NCI-H1436 treated with DMSO at 0.1 percent for 48 hours (cell line): ENCODE data around the gene MAGI1.

ENCODE experiments used
- DNase-seq: peaks from one replicate; lab custom pipeline; 2025; lab: John Stamatoyannopoulos, UW

MAGI1 gene

DNA sequence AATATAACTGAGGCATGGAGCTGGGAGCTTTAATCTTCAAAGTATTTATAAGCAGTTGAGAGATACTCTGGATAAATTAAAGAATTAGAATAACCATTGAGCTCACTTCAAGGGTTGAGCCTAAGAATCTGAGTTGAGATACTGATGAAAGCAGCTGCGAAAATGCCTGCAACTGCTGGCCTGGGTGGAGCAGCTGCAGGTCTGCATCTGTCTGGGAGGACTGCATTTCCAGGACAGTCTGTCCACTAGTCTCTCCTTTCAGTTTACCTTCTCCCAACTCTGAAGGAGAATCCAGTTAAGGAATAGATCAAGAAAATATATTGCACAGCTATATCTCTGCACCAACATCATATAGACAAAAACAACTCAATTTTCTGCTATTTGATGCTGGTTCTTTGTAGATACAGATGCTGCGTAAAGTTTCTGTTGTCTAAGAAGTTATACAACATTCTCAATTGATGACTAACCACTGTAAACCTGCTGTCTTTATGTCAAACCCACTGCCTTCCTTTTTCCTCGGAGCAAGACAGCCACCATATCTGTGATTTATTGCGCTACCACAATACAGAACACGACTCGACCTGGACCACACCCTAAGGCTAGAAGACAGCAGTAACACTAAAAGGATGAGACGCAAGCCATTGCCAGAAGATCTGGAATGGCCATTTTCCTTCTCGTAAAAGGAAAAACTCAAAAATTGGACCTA lies 245.1 kb downstream of the MAGI1 start:
- no peak for DNase-seq

DNA sequence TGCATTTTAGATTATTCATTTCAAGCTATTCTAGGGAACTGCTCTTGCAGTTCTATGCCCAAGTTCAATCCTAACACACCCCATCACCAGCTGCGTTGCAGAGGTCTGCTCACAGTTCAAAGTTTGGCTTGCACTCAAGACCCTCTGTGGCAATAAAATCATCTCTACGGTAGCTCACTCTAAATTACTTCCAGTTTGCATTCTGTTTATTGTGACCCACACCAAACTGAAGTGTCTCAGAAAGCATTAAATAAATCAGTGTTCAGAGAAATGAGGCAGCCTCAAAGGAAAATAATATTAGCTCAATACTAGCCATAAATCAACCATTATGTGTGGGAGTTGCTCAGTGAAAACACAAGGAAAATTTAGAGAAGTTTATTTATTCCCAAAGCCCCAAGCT lies 250.3 kb downstream of the MAGI1 start:
- DNase-seq, result no peak

DNA sequence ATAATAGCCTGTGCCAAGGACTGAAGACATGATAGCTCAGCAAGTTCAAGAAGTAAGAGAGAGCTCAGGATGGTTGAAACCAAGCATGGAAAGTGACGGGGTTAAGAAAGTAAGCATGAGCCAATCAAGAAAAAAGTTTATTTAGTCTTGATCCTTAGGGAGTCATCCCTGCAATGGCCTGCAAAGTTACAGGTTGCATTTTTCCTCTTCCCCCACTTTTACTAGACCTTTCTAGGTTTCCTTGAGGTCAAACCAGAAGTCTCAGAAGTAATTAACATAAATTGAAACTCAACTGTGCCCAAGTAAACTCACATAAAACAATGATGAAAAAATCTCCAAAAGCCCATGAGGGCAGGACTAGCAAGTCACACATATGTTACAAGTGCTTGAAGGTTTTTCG lies 250.9 kb downstream of the MAGI1 start:
- no peak for DNase-seq

DNA sequence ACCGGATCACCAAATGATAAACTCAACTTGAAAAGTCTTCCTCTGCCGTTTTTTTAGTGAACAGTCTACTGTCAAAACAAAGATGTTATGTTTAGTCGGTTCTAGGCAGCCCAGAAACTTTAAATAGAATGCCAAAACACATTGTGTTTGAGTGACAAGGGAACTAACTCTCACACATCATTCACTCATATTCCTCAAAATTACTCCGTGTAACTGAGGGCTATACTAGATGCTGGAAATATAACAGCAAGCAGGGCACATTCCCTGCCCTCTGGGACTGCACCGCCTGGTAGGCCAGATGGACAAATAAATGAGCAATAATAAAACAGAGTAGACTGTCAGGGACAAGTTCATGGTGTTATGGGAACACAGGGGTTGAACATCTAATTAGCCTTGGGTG lies 251.4 kb downstream of the MAGI1 start:
- DNase-seq, result no peak

DNA sequence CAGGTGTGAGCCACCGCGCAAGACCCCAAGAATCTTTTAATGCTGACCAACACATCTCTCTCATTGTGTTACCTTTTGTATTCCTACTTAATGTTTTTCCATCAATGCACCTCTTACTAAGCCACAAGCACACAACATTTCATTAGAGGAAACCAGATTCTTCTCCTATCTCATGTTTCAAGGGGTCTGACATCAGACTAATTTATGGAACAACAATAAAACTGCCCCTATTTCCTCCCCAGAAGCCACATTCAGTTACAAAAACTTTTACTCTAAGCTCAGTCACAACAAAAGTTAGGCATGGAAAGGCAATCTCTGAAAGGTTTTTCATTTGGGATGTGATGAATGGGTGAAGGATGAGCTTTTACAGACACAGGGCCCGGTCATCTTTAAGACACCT lies 251.8 kb downstream of the MAGI1 start:
- DNase-seq, result no peak

DNA sequence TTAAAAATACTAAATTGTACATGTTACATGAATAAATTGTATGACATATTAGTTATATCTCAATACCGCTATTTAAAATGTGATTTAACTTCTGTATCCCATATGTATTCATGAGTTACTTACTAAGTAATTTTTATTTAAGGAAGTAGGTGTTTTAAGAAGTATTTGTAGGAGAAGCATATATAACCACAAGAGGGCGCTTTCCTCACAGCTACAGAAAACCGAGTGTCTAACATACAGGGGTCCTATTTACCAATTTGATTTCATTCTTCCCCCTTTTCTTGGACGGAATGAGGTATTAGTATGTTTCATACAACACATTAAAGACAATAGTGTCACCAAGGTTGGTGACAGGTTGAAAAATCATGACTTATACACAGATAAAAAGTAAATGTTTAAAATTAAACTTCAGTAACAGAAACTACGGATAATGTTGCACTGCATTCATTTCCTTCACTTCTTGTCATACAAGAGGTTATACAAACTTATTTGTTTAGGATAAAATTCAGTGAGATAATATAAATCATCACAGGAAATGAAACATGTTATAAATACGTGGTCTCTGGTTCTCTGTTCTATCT lies 253.6 kb downstream of the MAGI1 start:
- no peak for DNase-seq

DNA sequence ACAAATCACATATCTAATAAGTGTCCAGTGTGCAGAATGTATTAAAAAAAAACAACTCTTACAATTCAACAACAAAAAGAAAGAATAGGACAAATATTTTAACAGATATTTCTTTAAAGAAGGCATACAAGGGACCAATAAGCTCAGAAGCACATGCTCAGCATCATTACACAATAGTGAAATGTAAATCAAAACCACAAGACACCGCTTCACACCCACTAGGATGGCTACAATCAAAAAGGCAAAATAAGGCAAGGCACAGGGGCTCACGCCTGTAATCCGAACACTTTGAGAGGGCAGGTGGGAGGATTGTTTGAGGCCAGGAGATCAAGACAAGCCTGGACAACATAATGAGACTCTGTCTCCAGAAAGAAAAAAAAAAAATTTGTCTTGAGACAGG lies 255.6 kb downstream of the MAGI1 start:
- DNase-seq, result no peak

DNA sequence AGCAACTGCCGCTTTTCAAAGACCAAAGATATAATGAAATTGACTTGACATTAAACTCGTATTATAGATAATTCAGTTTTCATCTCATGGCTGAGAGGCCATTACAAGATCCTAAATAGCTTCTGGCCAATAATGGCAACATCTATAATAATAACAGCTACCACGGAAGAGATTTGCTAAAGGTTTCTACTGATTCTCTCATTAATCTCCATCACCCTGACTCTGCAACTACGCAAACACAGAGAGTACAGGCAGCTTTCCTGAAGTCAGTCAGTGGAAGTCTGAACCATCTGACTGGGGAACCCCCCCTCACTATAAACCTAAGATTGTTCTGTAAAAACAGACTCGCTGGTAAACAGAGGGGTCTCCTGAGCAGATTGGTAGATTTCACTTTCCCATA lies 257.1 kb downstream of the MAGI1 start:
- no peak for DNase-seq

DNA sequence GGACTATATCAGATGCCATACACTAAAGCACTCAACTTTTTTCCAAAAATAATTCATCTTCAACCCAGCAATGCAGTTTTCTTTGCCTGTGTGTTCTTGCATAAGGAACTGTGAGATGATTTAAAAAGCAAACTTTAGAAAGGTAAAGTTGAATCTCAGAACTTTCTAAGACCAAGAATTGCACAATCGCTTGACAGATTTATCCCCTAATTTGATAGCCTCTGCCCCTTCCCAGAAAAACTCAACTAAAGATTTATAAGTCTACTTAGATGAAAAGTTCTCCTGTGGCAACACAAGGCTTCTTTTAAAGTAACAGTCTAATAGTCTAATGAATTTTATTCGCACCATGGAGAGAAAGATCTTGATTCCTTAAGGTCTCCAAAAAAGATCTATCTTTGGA lies 259.3 kb downstream of the MAGI1 start:
- no peak for DNase-seq

DNA sequence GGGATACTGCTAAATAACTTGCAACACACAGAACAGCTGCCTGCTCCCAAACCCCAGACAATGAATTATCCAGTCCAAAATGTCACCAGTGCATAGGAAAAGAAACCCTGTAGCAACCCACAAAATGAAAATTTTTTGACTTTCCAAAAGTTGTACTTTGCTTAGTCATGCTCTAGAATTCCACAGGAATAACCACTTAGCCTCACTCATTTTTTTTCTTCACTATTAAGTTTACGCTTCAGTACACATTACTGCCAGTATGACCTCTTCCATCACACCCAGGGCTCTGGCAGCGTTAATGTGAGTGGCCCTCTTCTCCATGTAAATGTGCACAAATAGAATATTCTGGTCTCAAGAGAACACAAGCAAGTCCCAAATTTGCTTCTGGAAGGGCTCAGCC lies 259.8 kb downstream of the MAGI1 start:
- DNase-seq, result no peak

DNA sequence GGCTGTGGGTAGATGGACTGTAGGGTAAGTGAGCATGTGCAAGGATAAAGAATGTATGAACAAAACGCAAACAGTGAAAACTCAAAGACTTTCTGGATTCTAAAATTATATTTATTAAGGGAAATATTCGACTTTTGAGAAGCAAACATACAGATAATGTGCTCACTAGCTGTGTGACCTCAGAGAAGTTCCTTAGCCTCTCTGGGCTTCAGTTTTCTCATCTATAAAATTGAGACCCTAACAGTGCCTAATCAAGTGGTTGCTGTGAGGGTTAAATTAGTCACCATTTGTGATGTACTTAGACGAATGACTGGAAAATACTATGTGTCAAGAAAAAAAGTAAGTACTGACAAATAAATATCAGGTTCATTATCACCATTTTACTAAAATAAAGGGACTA lies 261.7 kb downstream of the MAGI1 start:
- no peak for DNase-seq

DNA sequence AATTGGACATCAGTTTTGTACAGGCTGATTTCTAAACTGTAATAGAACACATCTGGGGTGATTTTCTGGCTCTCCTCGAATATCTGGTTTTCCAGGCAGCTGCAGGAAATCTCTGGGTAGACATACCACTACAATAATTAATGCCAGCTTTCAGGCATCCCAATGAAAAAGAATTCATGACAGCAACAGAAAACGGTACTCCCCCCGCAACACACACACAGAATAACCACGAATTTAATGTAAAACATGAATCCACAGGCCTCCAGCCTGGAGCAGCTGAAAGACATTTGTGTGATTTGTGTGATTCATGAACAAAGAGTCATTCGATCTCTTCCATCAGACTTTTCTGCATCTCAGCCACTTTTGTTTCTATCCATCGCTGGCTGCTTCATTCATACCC lies 262.2 kb downstream of the MAGI1 start:
- no peak for DNase-seq

DNA sequence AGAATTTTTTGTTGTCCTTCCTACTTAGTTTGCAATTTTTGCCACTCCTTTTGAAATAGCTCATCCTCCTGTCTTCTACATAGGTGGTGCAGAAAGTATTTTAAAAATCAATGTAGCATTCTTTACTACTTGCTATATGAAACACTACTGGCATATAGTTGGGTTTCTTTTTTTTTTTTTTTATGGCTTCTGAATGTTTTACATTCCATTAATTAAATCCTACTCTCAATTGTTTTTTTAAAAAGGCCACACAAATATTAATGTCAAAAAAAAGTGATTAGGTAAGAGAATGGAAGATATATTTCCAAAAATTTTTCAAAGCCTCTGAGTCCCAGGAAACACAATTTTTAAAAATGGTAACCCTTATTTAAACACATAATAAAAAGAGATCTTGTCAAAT lies 262.6 kb downstream of the MAGI1 start:
- DNase-seq, result no peak

DNA sequence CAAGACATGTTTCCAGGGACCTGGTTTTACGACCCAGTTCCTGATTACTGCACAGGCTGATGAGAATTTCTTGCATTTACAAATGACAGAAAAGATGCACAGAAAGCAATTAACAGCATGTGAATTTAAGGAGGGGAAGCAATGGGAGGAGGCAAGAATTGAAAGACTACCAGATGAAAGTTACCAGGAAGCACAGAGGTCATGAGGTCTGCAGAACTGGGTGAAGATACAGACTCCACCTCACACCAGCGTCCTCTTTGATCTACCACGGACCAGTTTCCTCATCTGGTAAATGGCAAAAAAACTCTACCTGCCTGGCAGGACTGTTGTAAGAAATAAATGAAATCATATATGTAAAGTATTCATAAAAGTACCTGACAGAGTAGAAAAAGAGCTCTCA lies 266.0 kb downstream of the MAGI1 start:
- no peak for DNase-seq

DNA sequence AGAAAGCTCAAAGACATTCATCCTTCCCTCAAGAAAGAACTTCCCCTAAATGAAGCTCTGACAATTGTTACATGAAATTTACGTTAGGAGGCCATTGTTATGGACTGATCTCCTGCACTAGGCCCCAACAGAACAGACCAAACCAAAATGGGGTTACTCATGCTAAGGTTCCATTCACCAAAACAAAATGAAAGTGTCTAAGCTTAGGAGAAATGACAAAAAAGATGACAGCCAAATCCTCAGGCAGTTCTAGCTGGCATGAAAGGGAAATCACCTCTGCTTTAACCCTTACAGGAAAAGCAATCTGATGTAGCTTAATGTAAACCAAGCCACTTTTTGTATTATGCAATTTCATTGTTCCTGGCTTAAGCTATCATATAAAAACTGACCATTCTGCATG lies 271.2 kb downstream of the MAGI1 start:
- no peak for DNase-seq

DNA sequence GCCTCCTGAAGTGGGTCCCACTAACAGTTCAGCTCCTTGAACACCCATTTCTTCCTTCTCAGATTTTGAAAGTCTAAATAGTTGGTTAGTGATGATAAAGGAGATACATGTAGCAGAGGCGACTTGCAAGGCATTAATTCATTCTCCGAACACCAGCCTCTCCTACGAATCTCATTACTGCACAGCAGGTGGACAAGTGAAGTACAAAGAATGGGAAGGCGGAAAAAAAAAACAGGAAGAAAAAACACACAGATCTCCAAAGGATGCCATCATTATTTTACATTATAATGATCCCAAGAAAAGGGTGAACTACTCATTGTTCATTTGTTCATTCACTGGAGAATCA lies 276.5 kb downstream of the MAGI1 start:
- no peak for DNase-seq

DNA sequence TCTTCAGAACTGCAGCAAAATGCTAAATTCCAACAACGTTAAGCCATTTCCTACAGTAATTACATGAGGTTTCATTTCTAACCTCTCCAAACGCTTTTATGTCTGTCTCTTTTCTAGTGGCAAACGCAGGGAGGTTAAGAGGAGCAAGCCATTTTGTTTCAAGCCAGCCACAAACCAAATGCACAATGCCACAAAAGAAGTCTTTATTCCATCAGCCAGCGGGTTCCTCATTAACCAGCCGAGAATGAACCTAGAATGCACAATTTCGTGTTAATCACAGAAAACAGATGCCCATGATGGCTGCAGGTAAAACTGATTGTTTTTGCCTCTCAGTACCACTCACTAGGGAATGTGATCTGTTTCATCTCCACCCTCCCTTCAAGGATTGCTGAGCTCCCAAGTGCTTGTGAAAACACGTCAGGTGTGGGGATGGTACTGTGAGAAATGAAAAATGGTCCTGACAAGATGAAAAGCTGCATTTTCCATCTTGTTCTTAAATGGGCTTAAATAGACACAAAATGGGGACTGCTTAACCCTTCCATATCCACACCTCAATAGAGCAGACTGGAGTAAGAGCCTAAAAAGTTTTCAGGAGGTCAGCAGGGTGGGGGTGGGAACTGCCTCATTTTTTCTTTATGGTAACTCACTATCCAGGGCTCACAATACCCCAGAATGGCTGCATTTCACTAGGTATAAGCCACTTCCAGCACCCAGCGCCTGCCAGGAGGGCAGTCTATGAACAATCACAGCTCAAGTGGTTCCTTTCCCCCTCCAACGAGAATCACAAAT lies 277.1 kb downstream of the MAGI1 start:
- no peak for DNase-seq

DNA sequence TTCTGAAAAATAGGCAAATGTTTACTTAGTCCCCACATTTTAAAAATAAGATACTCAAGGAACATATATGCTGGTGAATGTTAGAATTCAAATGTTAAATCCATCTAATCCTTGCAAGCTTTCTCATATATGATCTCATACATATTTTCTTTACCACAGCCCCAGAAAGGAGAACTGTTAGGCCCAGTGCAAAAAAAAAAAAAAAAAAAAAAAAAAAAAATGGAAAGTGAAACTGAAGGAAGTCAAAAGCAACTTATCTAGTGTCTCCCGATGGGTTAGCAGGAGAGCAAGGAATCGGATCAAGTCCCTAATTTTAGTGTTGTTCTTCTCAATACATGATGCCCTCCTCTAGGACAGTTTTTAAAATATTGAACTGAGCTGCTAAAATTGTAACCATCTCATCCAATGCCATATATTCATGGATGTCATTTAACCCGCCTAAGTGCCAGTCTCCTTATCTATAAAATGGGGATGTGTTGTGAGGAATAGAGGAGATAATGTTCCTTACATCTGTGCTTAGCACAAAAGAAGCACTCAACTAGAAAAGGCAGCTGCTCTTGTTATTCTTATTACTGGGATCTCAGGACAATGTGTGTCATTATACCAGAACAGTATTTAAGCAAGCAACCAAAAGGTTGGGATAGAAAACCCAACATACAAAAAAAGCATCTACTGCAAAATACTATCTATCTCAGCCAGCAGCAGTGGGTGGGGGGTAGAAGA lies 279.7 kb downstream of the MAGI1 start:
- no peak for DNase-seq

DNA sequence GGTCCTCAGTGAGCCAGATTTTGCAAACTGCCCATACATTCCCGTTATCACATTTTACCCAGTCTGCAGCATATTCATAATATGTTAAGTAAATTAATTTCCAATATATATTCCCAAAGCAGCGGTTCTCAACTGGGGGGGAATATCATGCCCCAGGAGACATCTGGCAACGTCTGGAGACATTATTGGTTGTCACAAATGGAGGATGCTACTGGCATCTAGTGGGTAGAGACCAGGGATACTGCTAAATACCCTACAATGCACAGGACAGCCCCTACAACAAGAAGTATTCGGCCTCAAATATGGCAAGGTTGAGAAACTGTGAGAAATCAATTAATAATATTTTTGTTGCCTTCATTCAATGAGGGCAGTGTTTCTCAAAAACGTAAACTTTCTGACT lies 280.3 kb downstream of the MAGI1 start:
- DNase-seq, result no peak

DNA sequence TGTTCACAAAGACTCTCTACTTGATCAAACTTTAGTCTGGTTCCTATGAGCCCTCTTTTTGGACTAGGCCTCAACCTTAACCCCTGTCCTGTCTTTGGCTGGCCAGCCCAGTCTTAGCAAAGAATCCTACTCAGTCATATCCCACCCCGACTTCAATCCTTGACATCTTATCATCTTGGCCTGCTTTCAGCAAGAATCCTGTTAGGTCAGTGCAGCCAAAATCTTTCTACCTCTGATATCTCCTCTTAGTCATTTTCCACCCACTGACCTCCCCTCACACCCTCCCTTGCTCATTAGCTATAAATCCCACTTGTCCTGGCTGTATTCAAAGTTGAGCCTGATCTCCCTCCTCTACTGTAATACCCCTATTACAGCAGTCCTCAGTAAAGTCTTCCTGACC lies 286.1 kb downstream of the MAGI1 start:
- DNase-seq, result no peak

DNA sequence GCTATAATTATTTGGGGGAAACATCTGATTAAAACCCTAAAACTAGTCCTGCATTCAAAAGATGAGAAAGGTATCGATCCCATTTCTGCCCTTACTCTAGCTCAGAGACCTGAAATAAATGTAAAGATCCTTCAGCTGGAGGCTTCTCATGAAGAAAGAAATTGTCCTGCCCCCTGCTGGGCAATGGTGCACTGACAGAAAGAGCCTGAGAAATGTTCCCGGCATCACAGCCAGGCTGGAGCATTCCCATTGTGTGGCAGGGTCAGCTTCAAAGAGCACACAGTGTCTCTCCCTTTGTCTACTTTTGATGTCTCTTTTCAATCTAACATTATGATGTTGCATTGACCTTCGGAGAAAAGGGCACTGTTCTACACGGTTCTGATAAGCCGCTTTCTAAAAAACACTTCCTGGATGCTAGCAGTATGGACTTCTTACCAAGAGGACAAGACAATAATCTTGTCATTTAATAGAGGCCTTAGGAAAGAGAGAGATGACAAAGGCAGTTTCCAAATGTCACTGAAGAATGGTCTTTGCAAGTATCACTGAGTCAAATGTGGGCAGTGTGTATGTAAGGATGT lies 287.5 kb downstream of the MAGI1 start:
- no peak for DNase-seq

DNA sequence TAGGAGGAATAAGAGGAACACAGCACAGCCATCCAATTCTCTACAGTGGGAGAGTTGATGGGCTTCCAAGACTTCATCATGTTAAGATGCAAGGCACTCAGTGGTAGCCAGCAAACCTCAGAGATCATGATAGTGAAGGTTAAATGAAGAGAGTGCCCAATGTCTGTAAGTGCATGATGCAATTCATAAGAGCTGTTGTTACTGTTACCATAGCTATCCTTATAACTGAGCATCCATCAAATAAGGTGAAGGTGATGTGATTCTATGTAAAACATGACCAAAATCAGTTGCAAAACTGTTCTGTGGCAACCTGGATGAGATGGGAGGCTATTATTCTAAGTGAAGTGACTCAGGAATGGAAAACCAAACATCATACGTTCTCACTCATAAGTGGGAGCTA lies 289.7 kb downstream of the MAGI1 start:
- no peak for DNase-seq

DNA sequence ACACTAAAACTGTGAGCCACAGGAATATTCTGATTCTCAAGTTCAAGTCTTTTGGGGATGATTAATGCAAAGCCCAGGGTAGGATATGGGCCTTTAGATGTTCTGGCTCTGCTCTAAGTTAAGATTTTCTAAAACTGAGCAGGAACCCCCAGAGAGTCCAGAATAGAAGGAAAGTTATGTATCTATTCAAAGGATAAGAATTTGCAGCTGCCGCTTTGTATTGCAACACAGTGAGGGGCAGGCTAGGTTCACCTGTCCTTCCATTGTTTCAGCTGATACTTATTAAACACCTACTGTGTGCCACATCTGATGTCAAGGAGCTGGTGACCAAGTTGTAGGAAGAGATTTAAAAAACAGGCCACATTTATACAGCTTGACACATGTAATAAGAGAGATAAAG lies 290.4 kb downstream of the MAGI1 start:
- no peak for DNase-seq
